Lower lobe of right lung (tissue), 2 donors: ENCODE measurements around the gene MTURN. TPM values are rescaled to one million over a fixed set of nuclear protein-coding genes. Genes with fewer than 3 reads are reported as not detected.

Source experiments
- ATAC-seq, 2 donors: fragments of 200-7000 bp; cut with Tn5 transposase; one replicate each; pipeline ENCODE4 v1.9.1; 2020 to 2022; ENCODE audit warnings: mild to moderate bottlenecking in 2 of 2, moderate library complexity in 2 of 2
- DNase-seq: peaks from one replicate; pipeline ENCODE4 v3.0.0-alpha.2; 2020
- H3K27ac ChIP-seq: fragments of 200-600 bp; one replicate; pipeline ENCODE4 v1.8.0; 2022
- H3K27me3 ChIP-seq: fragments of 200-600 bp; one replicate; pipeline ENCODE4 v1.8.0; 2022; ENCODE audit warnings: low read depth
- H3K36me3 ChIP-seq: fragments of 200-600 bp; one replicate; pipeline ENCODE4 v1.8.0; 2022; ENCODE audit warnings: mild to moderate bottlenecking
- H3K4me1 ChIP-seq: fragments of 200-600 bp; one replicate; pipeline ENCODE4 v1.8.0; 2022
- H3K4me3 ChIP-seq: fragments of 200-600 bp; one replicate; pipeline ENCODE4 v1.8.0; 2022; ENCODE audit warnings: mild to moderate bottlenecking
- H3K9me3 ChIP-seq: fragments of 200-600 bp; one replicate; pipeline ENCODE4 v1.8.0; 2022
- CTCF ChIP-seq: fragments of 200-600 bp; IDR thresholded peaks from one replicate; pipeline ENCODE4 v1.8.0; 2022; ENCODE audit warnings: antibody characterized with exemption, mild to moderate bottlenecking
- intact Hi-C: fragments of 100-400 bp; cut with DNase I; formaldehyde crosslinking; loops from one replicate; pipeline ENCODE4 v1.11.0; 2022
- total RNA-seq: library from RNA; stranded (reverse); fragmentation: NEBNext Ultra II Directional; extraction: Animal tissue kit (Norgen Biotek cat#: 25700); gene quantifications from one replicate; pipeline ENCODE4 v1.2.1, GENCODE V29; 2021
- donor health status: DM: no; HTN: yes; CAD: no; lungs with severe emphysema.

MTURN gene
- total RNA-seq, 1 donor from 2014 or later, result 39.4 TPM

GRCh38 chr7:30176463-30177109, 41.8 kb downstream of the MTURN start:
- Histone ChIP-seq H3K4me3 (no peak overlapping the region), H3K27ac (no peak overlapping the region), H3K36me3 (no peaks in the 10 kb centered on the region), H3K4me1 (peaks cover 44% of the 10 kb centered on the region), H3K9me3 (no peaks in the 10 kb centered on the region), H3K27me3 (no peaks in the 10 kb centered on the region)
- TF ChIP-seq CTCF, result no peak
- ATAC-seq (no peak), DNase-seq (no peak)
- intact Hi-C loops, result no loop called here

GRCh38 chr7:30177186-30177585, 42.4 kb downstream of the MTURN start:
- ATAC-seq (no peak), DNase-seq (no peak)
- H3K9me3 ChIP-seq, result no peaks in the 10 kb centered on the region
- H3K27ac ChIP-seq, result no peak overlapping the region
- no peaks in the 10 kb centered on the region for H3K27me3 ChIP-seq
- TF ChIP-seq CTCF, result no peak
- intact Hi-C loops, result no loop called here
- no peak overlapping the region for H3K4me3 ChIP-seq
- no peaks in the 10 kb centered on the region for H3K36me3 ChIP-seq
- H3K4me1 ChIP-seq, result peaks cover 44% of the 10 kb centered on the region

GRCh38 chr7:30177965-30178364, 43.2 kb downstream of the MTURN start:
- ATAC-seq, result no peak
- H3K4me1 ChIP-seq, result peaks cover 44% of the 10 kb centered on the region
- no peak for TF ChIP-seq CTCF
- H3K27me3 ChIP-seq, result no peaks in the 10 kb centered on the region
- no peak overlapping the region for H3K4me3 ChIP-seq
- intact Hi-C loops, result no loop called here
- no peak for DNase-seq
- no peaks in the 10 kb centered on the region for H3K9me3 ChIP-seq
- no peaks in the 10 kb centered on the region for H3K36me3 ChIP-seq
- H3K27ac ChIP-seq, result no peak overlapping the region

- peak overlapping the region; percentile 20 for H3K27ac ChIP-seq
- H3K27me3 ChIP-seq, result no peaks in the 10 kb centered on the region
- no peak for TF ChIP-seq CTCF
- peaks cover 45% of the 10 kb centered on the region for H3K4me1 ChIP-seq
- H3K4me3 ChIP-seq, result no peak overlapping the region
- intact Hi-C loops, result no loop called here
- no peaks in the 10 kb centered on the region for H3K36me3 ChIP-seq
- H3K9me3 ChIP-seq, result no peaks in the 10 kb centered on the region
- DNase-seq (no peak), ATAC-seq (peak; percentile 25 to 49)
Observed at GRCh38 chr7:30178748-30179436, 44.1 kb downstream of the MTURN start.

DNA sequence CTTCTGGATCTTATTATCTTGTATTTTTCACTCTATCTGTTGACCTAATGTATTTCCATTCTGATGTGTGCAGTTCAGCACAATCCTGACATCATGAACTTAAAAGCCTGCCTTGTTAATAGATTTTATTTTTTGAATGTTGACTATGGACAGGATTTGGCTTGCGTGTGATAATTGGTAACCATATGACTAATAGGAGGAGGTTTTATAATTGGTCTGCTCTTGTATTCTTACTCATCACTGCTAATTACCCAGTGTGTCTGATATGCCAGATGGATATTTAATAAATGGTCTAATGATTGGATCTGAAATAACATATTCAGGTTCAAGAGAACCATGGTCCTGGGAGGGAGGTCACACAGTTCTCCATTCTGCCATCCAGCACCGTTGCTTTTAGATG, 45.9 kb downstream of the MTURN start:
- no peak for TF ChIP-seq CTCF
- no peaks in the 10 kb centered on the region for H3K9me3 ChIP-seq
- no peak overlapping the region for H3K4me3 ChIP-seq
- ATAC-seq (no peak), DNase-seq (no peak)
- H3K36me3 ChIP-seq, result no peaks in the 10 kb centered on the region
- intact Hi-C loops, result no loop called here
- H3K27me3 ChIP-seq, result no peaks in the 10 kb centered on the region
- H3K27ac ChIP-seq, result no peak overlapping the region
- peaks cover 39% of the 10 kb centered on the region for H3K4me1 ChIP-seq
